GM18907 (cell line): Measurements from ENCODE around the gene CHSY1.

ENCODE experiments used
- ATAC-seq: cut with Tn5 transposase; IDR thresholded peaks from one replicate; pipeline ENCODE4 v1.9.1; 2021; ENCODE audit warnings: mild to moderate bottlenecking, moderate library complexity; ENCODE audit not compliant: unreplicated experiment

Gene CHSY1

DNA sequence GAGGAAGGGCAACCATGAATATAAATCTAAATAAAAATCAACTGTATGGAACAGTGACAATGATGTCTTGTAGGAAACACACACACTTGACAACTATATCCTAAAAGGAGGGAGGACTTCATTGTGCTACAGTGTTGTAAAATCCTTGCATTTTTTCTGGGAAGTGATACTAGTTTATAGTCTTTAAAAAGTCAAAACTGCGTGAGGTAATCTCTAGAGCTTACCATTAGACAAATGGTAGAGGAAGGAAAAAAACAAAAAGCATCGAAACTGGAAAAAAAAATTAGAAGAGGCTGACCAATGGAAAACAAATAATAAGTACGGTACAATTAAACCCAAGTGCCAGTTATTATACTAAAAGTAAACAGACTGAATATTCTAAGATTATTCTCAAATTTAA is 38.7 kb downstream of the CHSY1 start:
- no peak for ATAC-seq

- ATAC-seq = no peak
These were observed 40.0 kb downstream of the CHSY1 start for GRCh38 chr15:101211897-101212296.

- ATAC-seq = no peak
These were observed 41.4 kb downstream of the CHSY1 start for GRCh38 chr15:101210466-101210865.

DNA sequence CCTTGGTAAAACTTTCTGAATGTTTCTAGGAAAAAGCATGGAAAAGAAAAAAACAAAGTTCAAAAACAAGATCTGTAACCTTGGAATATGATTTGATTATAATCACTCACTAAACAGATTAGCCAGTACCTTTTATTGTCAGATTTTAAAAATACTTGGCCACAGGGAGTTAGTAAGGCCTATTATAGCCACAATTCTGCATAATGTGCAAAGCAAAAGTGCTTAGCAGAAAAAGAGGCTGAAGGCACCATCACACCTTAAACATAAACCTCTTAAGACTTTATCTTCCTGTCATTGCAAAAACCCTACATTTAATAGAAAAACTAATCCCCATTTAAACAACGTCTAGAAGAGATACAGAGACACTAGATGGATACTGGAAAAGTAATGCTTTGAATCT is 41.8 kb downstream of the CHSY1 start:
- ATAC-seq = no peak

DNA sequence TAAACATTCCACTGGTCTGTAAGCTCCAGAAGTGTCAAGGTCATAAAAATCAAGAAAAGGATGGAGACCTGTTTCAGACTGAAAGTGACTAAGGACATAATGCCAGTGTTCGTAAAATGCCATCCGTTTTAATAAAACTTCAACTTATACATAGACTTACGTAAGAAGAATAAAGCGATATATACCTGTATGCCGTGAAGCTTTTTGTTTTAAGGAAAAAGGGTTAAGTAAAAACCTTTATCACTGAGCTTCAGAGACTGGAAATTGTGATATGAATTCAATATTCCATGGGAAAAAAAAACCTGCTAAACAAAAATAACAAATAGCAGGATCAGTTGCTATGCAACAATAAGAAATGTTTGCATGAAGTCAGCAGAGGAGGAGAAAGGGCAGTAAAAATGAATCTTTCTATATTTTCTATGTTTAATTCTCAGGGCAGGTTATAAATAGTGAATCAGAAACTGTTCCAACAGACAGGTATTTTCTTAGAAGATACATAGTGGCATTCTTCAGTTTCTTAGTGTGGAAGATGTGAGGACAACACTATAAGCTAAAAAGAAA is 42.5 kb downstream of the CHSY1 start:
- ATAC-seq = no peak

GRCh38 chr15:101207867-101208288 is 44.0 kb downstream of the CHSY1 start:
- no peak for ATAC-seq

DNA sequence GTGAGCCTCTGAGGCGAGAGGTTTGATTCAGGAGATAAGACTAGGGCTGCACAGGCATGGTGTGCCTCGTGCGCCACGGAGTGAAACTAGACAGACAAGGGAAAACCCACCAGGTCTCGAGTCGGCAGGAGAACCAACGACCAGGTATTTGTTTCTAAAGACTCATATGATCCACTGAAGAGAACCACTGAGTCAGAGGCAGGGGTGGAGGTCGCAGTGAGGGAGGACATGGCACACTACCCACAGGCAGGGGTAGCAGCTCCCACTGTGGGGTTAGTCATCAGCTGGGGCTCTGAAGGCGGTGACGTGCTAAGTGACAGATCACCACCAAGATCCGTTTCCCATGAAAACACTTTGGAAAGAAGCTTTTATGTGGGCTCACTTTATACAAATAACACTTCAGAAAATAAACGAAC is 45.7 kb downstream of the CHSY1 start:
- no peak for ATAC-seq

GRCh38 chr15:101204739-101205535 is 46.9 kb downstream of the CHSY1 start:
- no peak for ATAC-seq

DNA sequence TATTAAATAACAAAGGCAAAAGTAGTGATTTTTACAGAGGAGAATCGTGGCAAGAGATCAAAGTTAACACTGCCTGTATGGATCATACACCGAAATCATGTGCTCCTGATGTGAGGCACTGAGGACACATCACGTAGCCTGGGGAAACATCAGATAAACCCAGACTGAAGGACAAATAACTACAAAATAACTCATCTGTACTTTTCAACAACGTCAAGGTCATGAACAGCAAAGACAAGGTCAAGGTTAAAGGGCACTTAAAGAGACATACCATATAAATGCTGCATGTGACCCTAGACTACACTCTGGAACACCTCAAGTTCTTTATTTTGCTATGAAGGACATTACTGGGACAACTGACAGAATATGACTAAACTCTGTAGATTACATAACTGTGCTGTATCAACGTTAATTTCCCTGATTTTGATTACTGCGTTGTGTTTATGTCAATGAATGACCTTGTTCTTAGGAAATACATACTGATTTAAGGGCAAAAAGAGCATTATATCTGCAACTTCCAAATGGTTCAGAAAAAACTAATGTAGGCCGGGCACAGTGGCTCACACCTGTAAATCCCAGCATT is 48.1 kb downstream of the CHSY1 start:
- ATAC-seq = no peak

DNA sequence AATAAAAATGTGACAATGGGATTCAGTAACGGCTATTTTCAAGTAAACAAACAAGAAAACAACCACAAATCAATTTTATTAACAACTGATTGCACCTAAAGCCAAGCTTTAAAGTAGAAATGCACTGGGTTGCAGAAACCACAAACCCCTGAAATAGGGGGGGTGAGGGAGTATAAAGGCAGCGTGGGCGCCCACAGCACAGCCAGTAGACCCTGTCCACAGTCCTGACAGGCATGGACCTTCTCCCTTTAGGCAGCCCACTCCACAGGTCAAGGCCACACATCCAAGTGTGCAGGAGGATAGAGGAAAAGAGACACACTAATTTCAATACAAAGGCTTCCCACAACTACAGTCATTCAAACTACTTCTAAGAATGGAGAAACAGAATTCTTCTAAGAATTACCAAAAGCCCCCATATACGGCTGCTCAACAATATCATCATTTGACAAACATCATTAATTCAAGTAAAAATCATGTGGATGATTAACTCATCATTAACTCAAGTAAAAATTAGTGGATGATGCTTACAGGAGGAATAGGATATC is 48.7 kb downstream of the CHSY1 start:
- no peak for ATAC-seq

- no peak for ATAC-seq
These were observed 50.3 kb downstream of the CHSY1 start for GRCh38 chr15:101201411-101202174.

DNA sequence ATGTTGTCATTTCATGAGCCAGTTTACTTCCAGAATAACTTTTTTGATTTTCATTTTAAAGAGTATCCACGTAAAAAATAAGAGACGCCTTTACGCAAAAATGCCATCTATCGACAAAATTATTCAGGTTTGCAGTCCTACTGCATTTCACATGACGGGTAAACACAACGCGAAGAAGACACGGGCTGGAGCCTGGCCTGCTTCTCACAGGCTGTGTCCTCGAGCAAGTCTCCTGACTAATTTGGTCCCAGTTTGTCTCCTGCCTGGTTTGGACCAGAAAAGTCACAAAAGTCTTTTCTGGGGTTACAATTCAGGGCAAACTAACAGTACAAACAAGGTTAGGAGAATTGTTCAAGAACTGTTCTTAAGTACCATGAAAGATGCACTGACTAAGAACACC is 51.7 kb downstream of the CHSY1 start:
- no peak for ATAC-seq

DNA sequence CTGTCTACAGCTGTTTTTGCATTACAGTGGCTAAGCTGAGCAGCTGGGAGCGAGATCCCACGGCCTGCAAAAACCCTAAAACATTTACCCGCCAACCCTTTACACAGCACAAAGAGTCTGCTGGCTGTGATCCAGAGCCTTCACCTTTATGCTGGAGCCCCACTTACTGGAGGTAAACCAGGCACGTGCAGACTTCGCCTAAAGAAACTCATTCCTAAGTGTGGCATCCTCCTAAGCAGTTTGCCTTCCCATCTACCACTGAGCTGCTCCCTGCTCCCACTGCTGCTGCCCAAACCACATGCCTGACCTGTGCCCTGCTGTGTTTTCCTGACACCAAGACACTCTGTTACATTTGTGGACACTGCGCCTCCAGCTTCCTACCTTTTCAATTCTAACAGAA is 53.0 kb downstream of the CHSY1 start:
- ATAC-seq = no peak

DNA sequence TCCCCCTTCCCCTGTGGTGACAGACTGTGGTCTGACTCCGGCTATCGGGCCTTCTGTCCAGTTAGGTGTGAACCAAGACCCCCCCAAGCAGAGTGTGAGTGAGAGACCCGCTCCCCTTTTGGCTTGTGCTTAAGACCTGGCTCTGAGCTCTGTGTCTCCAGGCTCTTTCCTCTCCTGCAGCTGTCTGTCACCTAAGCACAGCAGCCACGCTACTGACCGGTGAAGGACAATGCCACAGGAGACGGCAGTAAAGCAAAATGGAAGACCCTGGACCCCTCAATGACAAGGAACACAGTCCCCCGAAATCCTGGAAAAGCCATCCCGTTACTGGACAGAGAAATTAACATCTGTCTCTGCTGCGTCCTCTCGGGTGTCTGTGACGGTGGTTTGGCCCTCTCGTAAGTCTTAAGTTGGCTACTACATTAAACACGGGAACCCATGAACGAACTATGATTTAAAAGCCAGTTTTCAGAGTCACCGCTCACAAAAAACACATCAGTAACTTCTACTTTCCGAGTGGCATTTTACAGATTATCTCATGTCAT is 53.7 kb downstream of the CHSY1 start:
- ATAC-seq = no peak

DNA sequence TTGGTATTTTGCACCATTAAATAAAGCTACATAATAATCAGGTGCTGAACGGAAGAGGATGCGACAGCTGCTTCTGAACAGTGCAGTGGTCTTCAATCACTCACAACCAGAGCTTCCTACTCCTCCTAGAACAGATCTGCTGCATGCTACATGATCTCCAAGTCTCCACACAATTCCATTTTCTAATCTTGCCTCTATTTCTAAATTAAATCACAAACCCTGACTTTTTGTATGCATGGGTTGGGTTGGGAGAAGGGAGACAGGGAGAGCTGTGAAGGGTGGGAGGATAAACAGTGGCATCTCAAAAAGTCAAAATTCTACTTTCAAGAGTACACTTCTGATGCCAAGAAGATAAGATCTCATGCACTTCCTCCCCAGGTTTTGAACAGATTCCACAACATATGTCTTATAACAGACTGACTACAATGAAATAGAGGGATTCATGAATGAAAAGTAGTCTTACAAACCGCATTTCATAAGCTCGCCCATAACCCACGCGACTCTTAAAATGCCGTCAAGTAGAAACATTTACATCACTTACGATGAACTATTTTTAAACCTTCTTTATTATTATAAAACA is 57.2 kb downstream of the CHSY1 start:
- no peak for ATAC-seq

DNA sequence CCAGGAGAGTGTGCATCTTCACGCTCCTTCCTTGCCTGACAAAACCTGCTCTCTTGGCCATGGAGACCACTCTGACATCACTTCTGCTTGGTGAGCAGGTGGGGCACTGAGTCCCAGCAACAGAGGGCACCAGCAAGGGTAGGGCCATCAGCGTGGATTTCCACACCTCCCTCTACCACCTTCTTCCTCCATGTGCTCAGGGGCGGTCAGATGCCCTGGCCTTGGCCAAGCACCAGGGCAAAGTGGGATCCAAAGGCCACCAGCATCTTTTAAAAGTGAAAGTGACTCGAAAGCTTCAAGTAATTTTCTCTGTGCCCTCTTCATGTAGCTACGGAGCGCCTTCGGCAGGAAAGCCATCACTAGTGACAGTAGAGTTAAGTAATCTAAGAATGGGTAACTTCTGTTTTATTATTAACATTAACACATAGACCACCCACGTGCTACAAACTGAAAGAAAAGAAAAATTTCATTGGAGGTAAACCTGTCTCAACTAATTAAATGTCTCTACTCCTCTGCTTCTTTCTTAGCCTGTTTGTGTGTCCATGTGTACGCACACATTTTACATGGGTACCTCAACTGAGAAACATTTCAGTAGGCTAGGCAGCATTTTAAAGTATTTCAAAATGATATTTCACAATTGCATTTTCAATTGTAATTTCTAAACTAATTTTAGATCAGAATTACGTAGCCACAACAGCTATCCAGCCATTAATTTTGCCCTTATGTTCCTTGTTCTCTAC is 57.9 kb downstream of the CHSY1 start:
- no peak for ATAC-seq

DNA sequence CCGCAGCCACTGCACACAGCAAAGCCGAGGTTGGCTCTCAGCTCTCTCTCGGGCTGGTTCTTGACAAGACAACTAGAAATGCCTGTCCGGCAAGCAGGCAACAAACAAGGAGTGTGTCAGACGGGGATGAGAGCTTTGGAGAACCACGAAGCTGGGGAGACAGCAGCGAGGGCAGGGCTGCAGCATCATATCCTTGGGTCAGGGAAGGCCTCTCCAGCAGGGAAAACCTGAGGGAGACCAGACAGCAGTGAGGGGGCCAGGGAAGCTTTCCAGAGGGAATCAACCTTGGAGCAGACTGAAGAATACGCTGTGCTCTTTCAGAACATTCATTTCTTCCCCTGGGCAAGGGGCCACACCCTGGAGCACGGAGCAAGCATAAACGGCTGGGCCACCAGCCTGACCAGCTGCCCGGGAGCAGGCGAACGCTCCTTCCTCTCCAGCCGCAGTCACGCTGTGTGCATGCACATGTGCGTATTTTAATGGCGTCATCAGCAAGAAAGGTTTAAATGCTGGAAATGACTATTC is 58.7 kb downstream of the CHSY1 start:
- no peak for ATAC-seq

DNA sequence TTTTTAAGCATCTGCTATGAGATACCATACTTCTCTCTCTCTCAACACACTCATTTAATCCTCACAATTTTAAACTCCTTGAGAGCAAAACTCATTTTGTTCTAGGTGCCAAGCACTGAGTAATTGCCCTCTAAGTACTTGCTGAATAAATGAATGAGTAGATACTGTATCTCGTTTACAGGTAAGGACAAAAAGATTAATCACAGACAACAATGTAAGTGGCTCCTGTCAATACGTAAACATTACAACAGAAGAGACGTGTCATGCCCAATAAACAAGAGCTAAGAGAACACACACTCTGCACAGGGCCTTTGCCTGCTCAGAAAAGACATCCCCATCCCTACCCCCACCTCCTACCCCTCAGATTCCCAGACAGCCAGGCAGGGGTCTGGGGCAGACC is 59.8 kb downstream of the CHSY1 start:
- ATAC-seq = no peak

DNA sequence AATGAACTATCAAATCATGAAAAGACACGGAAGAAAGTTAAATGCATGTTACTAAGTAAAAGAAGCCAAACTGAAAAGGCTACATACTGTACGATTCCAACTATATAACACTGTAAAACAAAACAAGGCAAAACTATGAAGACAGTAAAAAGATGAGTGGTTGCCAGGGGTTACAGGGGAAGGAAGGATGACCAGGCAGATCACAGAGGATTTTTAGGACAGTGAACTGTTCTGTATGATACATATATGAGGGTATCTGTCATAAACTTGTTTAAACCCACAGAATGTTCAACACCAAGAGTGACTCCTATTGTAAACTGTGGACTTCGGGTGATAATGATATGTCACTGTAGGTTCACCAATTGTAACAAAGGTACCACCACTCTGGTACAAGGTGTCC is 60.6 kb downstream of the CHSY1 start:
- ATAC-seq = no peak

DNA sequence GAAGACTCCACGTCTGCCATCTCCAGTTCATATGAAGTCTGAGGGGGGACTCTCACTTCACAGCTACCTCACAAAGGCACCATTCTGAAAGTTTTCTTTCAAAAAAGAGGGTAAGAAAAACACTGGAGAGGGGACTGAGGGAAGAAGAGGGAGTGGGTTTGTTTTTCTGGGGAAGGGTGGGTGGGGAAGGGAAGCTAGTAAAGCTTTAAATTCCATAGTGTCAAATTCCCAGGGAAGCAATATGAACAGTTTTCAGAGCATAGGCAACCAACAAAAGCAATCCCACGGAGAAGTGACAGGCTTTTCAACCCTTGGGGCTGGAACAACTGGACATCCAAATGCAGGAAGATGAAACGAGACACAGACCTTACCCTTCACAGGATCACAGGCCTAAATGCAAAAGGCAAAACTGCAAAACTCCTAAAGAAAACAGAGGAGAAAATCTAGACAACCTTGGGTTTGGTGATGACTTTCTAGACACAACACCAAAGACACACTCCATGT is 61.7 kb downstream of the CHSY1 start:
- no peak for ATAC-seq
